Prostate gland (tissue), 2 donors: ENCODE measurements around the gene ZFP91.

ENCODE experiments used
- CTCF ChIP-seq, 4 experiments: fragments of 200-600 bp in 2 of 4; fragments of 450-650 bp in 2 of 4; sonication (generic) in 2 of 4; IDR thresholded peaks; 1 replicate in 3 of 4; 2 replicates in 1 of 4; pipeline ENCODE4 v1.5.1; 2016 to 2019; ENCODE audit warnings: antibody characterized with exemption in 4 of 4, mild to moderate bottlenecking in 2 of 4, moderate library complexity in 2 of 4
- POLR2AphosphoS5 ChIP-seq: sonication (generic); formaldehyde crosslinking; IDR thresholded peaks from one replicate; pipeline ENCODE4 v1.6.1; 2017; ENCODE audit warnings: antibody characterized with exemption

DNA sequence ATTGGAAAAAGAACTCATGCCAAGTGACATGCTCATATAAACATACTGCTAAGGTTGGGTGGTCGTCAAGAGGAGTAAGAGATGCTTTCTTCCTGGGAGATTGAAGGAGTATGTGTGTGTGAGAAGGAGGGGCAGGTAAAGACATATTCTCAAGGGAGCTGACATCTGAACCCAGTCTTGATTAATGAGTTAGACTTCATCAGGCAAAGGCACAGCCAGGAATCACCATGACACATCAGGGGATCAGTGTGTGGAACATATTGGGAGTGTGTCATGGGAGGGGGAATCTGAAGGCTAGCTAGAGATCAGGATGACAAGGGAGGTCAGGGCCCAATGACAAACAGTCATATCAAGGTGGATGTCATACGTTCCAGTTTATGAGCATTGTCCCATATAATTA lies 58.5 kb downstream of the ZFP91 start:
- no peak for TF ChIP-seq POLR2AphosphoS5
- no peak for TF ChIP-seq CTCF (IDR thresholded peaks at IDR 0.05)
